GM19372 (cell line): Measurements from ENCODE around the gene TRPM8.

ENCODE experiments used
- ATAC-seq: cut with Tn5 transposase; IDR thresholded peaks from one replicate; pipeline ENCODE4 v1.9.1; 2021; ENCODE audit warnings: mild to moderate bottlenecking, low read depth, moderate library complexity; ENCODE audit not compliant: unreplicated experiment

TRPM8 gene

GRCh38 chr2:234033174-234033573 lies 116.0 kb downstream of the TRPM8 start:
- no peak for ATAC-seq

DNA sequence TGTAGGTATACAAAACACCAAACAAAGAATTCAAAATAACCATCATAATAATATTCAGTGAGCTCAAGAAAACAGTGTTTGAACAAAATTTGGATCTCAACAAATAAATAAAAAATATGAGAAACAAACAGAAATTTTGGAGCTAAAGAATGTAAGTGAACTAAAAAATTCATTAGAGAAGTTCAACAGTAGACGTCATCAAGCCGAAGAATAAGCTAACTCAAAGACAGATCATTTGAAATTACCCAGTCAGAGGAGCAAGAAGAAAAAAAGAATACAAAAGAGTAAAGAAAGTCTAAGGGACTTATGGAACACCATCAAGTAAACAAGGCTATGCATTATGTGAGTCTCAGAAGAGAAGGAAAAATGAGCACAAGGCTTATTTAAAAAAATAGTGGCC lies 116.7 kb downstream of the TRPM8 start:
- ATAC-seq = no peak

DNA sequence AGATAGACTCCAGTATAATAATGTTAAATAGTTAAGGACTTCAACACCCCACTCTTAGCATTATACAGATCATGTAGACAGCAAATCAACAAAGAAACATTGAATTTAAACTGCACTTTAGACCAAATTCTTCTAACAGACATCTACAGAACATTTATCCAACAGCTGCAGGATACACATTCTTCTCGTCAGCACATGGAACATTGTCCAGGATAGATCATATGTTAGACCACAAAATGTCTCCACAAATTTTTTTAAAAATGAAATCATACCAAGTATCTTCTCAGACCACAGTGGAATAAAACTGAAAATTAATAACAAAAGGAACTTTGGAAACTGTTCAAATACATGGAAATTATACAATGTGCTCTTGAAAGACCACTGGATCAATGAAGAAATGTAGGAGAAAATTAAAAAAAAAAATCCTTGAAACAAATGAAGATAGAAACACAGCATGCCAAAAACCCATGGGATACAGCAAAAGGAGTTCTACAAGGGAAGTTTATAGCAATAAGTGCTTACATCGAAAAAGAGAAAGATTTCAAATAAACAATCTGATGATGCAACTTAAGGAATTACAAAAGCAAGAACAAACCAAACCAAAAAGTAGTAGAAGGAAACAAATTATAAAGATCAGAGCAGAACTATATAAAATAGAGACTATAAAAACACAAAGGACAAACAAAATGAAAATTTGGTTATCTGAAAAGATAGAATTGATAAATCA lies 121.1 kb downstream of the TRPM8 start:
- no peak for ATAC-seq

DNA sequence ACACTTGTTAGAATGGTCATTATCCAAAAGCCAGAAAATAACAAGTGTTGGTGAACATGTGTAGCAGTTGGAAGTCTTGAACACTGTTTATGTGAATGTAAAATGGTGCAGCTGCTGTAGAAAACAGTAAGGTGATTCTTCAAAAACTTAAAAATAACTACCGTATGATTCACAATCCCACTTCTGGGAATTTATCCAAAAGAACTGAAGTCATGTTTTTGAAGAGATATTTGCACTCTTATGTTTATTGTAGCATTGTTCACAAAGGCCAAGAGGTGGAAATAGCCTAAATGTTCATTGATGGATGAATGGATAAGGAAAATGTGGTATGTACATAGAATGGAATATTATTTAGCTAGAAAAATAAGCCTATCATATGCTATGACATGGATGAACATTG lies 127.0 kb downstream of the TRPM8 start:
- no peak for ATAC-seq

DNA sequence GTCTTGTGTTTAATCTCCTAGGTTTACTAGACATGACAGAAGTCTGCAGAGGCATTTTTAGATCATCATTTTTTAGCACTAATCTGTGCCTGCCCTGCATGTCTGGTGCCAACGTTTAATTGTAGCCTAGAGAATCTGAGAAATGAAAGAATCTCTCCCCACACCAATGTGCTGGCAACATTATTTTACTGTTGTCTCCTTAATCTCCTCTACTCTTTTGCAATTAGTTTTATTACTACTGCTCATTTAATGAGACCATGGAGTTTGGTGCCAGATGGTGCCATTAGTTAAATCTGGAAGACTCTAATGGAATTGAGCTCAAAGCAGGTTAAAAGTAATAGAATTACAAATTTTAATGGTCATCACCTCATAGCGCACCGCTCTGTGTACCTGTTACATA lies 129.3 kb downstream of the TRPM8 start:
- ATAC-seq = no peak

DNA sequence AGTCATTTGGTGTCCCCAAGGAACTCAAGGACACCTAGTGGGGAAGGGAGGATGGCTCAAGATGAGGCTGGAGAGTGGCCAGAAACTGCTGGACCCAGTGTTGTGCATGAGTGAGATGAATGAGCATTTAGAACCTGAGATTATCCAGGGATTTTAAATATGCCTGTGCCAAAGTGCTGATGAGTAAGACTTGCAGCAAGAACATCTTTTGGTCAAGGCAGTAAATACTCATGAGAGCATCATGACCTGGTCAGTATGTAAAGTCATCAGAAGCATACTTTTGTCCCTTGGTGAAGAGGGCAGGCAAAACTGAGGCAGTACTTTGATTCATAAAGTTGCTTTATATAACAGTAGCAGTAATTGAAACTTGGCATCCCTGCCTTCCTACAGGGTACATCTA lies 130.2 kb downstream of the TRPM8 start:
- no peak for ATAC-seq

GRCh38 chr2:234048049-234048448 lies 130.9 kb downstream of the TRPM8 start:
- no peak for ATAC-seq

- no peak for ATAC-seq
These were observed 133.4 kb downstream of the TRPM8 start, which contains the start of gene SPP2 for GRCh38 chr2:234050455-234051135. SPP2 (plus strand) TSS chr2:234050702; CDS start chr2:234050787, 85 bp downstream.

- no peak for ATAC-seq
These were observed 134.3 kb downstream of the TRPM8 start for GRCh38 chr2:234051374-234052070.

- ATAC-seq = no peak
These were observed 141.7 kb downstream of the TRPM8 start for GRCh38 chr2:234058881-234059280.

GRCh38 chr2:234060236-234060635 lies 143.1 kb downstream of the TRPM8 start:
- ATAC-seq = no peak

- ATAC-seq = no peak
These were observed 144.6 kb downstream of the TRPM8 start for GRCh38 chr2:234061624-234062257.

GRCh38 chr2:234066587-234066986 lies 149.4 kb downstream of the TRPM8 start:
- ATAC-seq = no peak
